GM18511 (cell line): ENCODE data around the gene TNNC2.

Experiments
- ATAC-seq: cut with Tn5 transposase; IDR thresholded peaks from one replicate; pipeline ENCODE4 v1.9.1; 2021; ENCODE audit warnings: mild to moderate bottlenecking, moderate library complexity; ENCODE audit not compliant: unreplicated experiment

Gene TNNC2

GRCh38 chr20:45782890-45783289 is 44.2 kb downstream of the TNNC2 start:
- ATAC-seq = no peak

GRCh38 chr20:45781391-45781931 is 45.7 kb downstream of the TNNC2 start:
- no peak for ATAC-seq

- no peak for ATAC-seq
Measured at GRCh38 chr20:45780159-45780558, 47.0 kb downstream of the TNNC2 start.

DNA sequence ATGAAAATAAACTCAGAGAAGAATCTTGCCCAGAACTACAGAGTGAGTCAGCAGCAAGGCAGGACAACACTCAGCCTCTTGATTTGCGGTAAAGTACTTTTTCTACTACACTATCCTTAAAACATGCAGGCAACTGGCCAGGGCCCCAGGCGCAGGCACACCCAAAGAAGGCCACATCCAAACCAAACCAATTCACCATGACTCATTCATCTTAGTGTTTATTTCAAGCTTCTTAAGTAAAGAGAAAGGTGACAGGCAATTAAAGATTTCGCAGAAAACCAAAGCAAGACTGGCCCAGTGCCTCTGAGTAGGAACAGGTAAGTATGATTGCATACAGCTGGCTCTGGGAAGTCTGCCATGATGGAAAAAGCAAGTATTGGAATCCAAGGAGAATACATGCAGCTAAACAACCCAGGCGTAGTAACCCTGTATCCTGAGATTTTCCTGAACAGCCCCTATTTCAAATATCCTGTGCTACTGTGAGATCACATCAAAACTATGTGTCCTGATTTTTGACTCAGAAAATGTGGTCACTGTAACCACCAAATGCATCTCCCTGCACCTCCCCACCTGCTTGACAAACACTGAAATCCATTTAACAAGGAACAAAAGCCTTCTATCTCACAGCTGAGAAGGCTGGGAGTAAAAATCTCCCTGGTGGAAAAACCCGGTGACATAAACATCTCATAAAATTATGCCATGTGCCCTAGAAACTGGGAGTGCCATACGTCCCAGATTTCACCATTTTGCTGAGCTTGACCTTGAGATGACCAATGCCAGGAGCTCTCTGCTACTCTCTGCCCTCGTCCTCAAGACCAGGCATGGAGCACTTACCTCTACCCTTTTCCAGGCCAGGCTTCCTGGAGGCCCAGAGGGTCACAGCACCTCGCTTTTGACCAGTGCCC is 47.8 kb downstream of the TNNC2 start:
- ATAC-seq = no peak

GRCh38 chr20:45776931-45777330 is 50.2 kb downstream of the TNNC2 start:
- no peak for ATAC-seq

GRCh38 chr20:45775411-45775810 is 51.7 kb downstream of the TNNC2 start:
- ATAC-seq = no peak

DNA sequence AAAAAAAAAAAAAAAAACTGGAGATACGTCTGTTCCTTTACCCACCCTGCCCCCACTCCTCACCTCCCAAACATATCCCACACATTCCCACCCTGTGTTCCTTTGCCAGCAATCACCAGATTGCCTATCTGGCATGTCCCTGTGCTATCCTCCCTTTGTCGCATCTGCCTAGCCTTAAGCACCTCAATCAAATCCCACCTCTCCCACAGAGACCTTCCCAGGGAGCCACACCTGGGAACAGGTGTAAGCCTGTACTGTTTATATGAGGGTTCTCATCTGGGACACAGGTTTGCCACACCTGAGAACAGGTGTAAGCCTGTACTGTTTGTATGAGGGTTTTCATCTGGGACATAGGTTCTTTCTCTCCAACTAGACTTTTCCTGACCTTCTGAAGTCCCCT is 52.2 kb downstream of the TNNC2 start:
- ATAC-seq = no peak
